HepG2 (cell line): ENCODE data around the gene EGFLAM. TPM values are rescaled to one million over a fixed set of nuclear protein-coding genes. Genes with fewer than 3 reads are reported as not detected.

Experiments
- ATAC-seq: fragments of 200-7000 bp; cut with Tn5 transposase; 3 replicates; pipeline ENCODE4 v1.9.1; 2020; ENCODE audit warnings: mild to moderate bottlenecking, moderate library complexity
- BruUV-seq: library from RNA; stranded (reverse); fragments of 400-500 nt; replicated peaks from 2 replicates; lab custom pipeline; 2021; lab: Mats Ljungman, UMichigan
- CTCF ChIA-PET: fragments of 300-600 bp; formaldehyde crosslinking; extraction: SDS; loops from one replicate; lab custom pipeline; 2021; ENCODE audit warnings: low total read pairs, inconsistent platforms, low intra/inter-chr PET ratio; lab: Yijun Ruan, JAX
- POLR2A ChIA-PET: fragments of 350-600 bp; sonication (Branson Sonifier 250); formaldehyde crosslinking; loops from one replicate; lab custom pipeline; 2020; ENCODE audit warnings: antibody characterized with exemption, inconsistent platforms; lab: Yijun Ruan, JAX
- DNase-seq: peaks from one replicate; pipeline ENCODE4 v3.0.0-alpha.2; 2015; ENCODE audit warnings: low spot score
- FAIRE-seq: peaks from 3 replicates; lab custom pipeline; 2011; peaks lifted over from hg19 to GRCh38; lab: Jason Lieb, UNC
- H2AFZ ChIP-seq: one replicate; pipeline ENCODE4 v1.6.1; 2011; ENCODE audit warnings: low read length, inconsistent platforms
- H3K27ac ChIP-seq: fragments of 300-600 bp; 3 replicates; pipeline ENCODE4 v1.8.0; 2011; ENCODE audit warnings: mixed run types, mild to moderate bottlenecking, mixed read lengths, low read length, inconsistent platforms; ENCODE audit not compliant: insufficient read depth; ENCODE audit errors: extremely low read length
- H3K27me3 ChIP-seq, 2 experiments: fragments of 200-600 bp in 1 of 2; 2 replicates in 1 of 2; 3 replicates in 1 of 2; pipeline versions ENCODE4 v1.6.0 to v1.8.0; 2011; ENCODE audit warnings: low read length in 2 of 2, mild to moderate bottlenecking in 2 of 2, moderate library complexity in 2 of 2, inconsistent platforms in 1 of 2; ENCODE audit not compliant: insufficient read depth in 2 of 2, control insufficient read depth in 1 of 2
- H3K36me3 ChIP-seq, 2 experiments: fragments of 200-600 bp in 1 of 2; replicated peaks in 1 of 2; 2 replicates in 1 of 2; 3 replicates in 1 of 2; pipeline versions ENCODE4 v1.5.1 to v1.8.0; 2011; ENCODE audit warnings: low read length in 2 of 2, inconsistent platforms in 1 of 2; ENCODE audit not compliant: insufficient read depth in 2 of 2, control insufficient read depth in 1 of 2
- H3K4me1 ChIP-seq: 2 replicates; pipeline ENCODE4 v1.5.1; 2012; ENCODE audit warnings: low read length, inconsistent platforms; ENCODE audit not compliant: insufficient read depth
- H3K4me2 ChIP-seq: 2 replicates; pipeline ENCODE4 v1.6.0; 2011; ENCODE audit warnings: low read depth, low read length, inconsistent platforms
- H3K4me3 ChIP-seq, 3 experiments: fragments of 200-600 bp in 1 of 3; sonication (generic), shearing (Covaris generic) in 1 of 3; replicated peaks in 1 of 3; 2 replicates each; pipeline ENCODE4 v1.5.1; 2011 to 2016; ENCODE audit warnings: low read length in 3 of 3, inconsistent platforms in 2 of 3, low read depth in 2 of 3, mild to moderate bottlenecking in 2 of 3, control low read depth in 1 of 3, mixed read lengths in 1 of 3; ENCODE audit not compliant: insufficient read depth in 1 of 3
- H3K79me2 ChIP-seq: one replicate; pipeline ENCODE4 v1.6.1; 2011; ENCODE audit warnings: low read length, inconsistent platforms; ENCODE audit not compliant: insufficient read depth
- H3K9ac ChIP-seq: 2 replicates; pipeline ENCODE4 v1.6.0; 2011; ENCODE audit warnings: mild to moderate bottlenecking, low read depth, low read length, inconsistent platforms; ENCODE audit not compliant: insufficient read depth
- H3K9me3 ChIP-seq: 2 replicates; pipeline ENCODE4 v1.5.1; 2012; ENCODE audit warnings: mild to moderate bottlenecking, low read length
- H4K20me1 ChIP-seq: 2 replicates; pipeline ENCODE4 v1.6.0; 2011; ENCODE audit warnings: inconsistent platforms, mild to moderate bottlenecking, low read length, moderate library complexity; ENCODE audit not compliant: insufficient read depth
- FOXK2 ChIP-seq: fragments of 450-650 bp; IDR thresholded peaks from 2 replicates; pipeline ENCODE4 v1.6.1; 2016
- PRDM10 ChIP-seq: sonication (generic); formaldehyde crosslinking; IDR thresholded peaks from 2 replicates; pipeline ENCODE4 v1.4.0; 2020; ENCODE audit warnings: low read depth, missing genetic modification reagents
- SIX1 ChIP-seq: sonication (generic); formaldehyde crosslinking; IDR thresholded peaks from 2 replicates; pipeline ENCODE4 v1.4.0; 2020; ENCODE audit warnings: missing genetic modification reagents, borderline replicate concordance
- SOX5 ChIP-seq: IDR thresholded peaks from 2 replicates; pipeline ENCODE4 v1.6.1; 2016; ENCODE audit warnings: borderline replicate concordance
- SPEN ChIP-seq: sonication (generic); formaldehyde crosslinking; IDR thresholded peaks from 2 replicates; pipeline ENCODE4 v1.5.1; 2020; ENCODE audit warnings: low read depth, mild to moderate bottlenecking, missing genetic modification reagents
- TBL1XR1 ChIP-seq: fragments of 150-350 bp; IDR thresholded peaks from 2 replicates; pipeline ENCODE4 v1.6.1; 2014; ENCODE audit warnings: borderline replicate concordance, low read length; ENCODE audit not compliant: partially characterized antibody
- U2AF2 ChIP-seq: fragments of 200-400 bp; formaldehyde crosslinking; IDR thresholded peaks from 2 replicates; pipeline ENCODE4 v1.6.1; 2017; ENCODE audit warnings: low read depth, mild to moderate bottlenecking, low read length
- ZGPAT ChIP-seq: IDR thresholded peaks from 2 replicates; pipeline ENCODE4 v1.6.1; 2016; ENCODE audit warnings: mild to moderate bottlenecking
- ZNF20 ChIP-seq: sonication (generic); formaldehyde crosslinking; IDR thresholded peaks from 2 replicates; pipeline ENCODE4 v1.4.0; 2020; ENCODE audit warnings: mild to moderate bottlenecking, moderate library complexity, missing genetic modification reagents
- ZNF317 ChIP-seq: sonication (generic); formaldehyde crosslinking; IDR thresholded peaks from 2 replicates; pipeline ENCODE4 v1.5.0; 2020; ENCODE audit warnings: mild to moderate bottlenecking, missing genetic modification reagents
- ZNF878 ChIP-seq: sonication (generic); formaldehyde crosslinking; IDR thresholded peaks from 2 replicates; pipeline ENCODE4 v1.8.1; 2023; ENCODE audit warnings: mild to moderate bottlenecking, missing genetic modification reagents, moderate library complexity
- WGBS: methylation state at CpG from one replicate; pipeline ENCODE4 v1.1.6; 2017; ENCODE audit warnings: low lambda C conversion rate; 5-methylcytosine and 5-hydroxymethylcytosine counted together
- in situ Hi-C: cut with HindIII; loops from 2 replicates; pipeline ENCODE4 v1.10.0; 2017; ENCODE audit warnings: low pct_unique_long_range_greater_than_20kb; ENCODE audit not compliant: extremely low pct_ligation_motif_present
- intact Hi-C: fragments of 100-400 bp; cut with micrococcal nuclease; formaldehyde crosslinking; loops from one replicate; pipeline ENCODE4 v1.10.0; 2022; ENCODE audit not compliant: unreplicated experiment
- polyA plus RNA-seq, 8 experiments: library from polyadenylated mRNA; depleted of rRNA in 3 of 8; stranded (reverse) in 7 of 8; unstranded in 1 of 8; fragments of >200 nt; fragmentation: Illumina TruSeq in 4 of 8; extraction: Trizol in 4 of 8; gene quantifications; 2 replicates each; pipeline versions ENCODE4 v1.2.1 to v1.2.3, GENCODE V29; 2011 to 2016; ENCODE audit warnings: low read depth in 4 of 8, missing spikeins in 1 of 8, mixed read lengths in 1 of 8; ENCODE audit not compliant: insufficient read depth in 1 of 8
- total RNA-seq, 5 experiments: library from RNA; depleted of rRNA; stranded (reverse); fragments of >200 nt; fragmentation: Illumina TruSeq; extraction: Trizol; gene quantifications; 2 replicates each; pipeline ENCODE4 v1.2.3, GENCODE V29; 2016; ENCODE audit warnings: low read depth in 1 of 5
- TF ChIP-seq, protein P1 (sequence below): sonication (generic); formaldehyde crosslinking; IDR thresholded peaks from 2 replicates; pipeline ENCODE4 v1.8.0; 2023; ENCODE audit warnings: mild to moderate bottlenecking, missing genetic modification reagents

EGFLAM gene
- total and polyA plus RNA-seq, 2 of the 13 experiments (the other 11 are each of a cell fraction or from before 2014, with no cell fraction given) = not detected

DNA sequence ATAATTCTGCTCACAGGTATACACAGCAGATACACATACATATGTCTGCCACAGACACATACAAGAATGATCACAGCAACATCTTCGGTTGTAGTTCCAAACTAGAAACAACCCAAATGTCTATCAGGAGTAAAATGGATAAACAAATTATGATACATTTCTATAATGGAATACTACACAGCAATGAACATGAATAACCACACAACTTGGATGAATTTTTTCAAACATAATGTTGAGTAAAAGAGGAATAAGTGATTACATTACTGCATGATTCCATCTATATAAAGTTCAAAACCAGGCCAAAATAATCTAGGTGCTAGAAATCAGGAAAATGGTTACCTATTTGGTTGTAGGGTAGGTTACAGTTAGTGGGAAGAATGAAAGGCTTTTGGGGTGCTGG lies 4.6 kb upstream of the EGFLAM start:
- H2AFZ ChIP-seq = no peak overlapping the region
- in situ Hi-C loops = no loop called here
- DNase-seq (no peak), ATAC-seq (no peak)
- peaks cover 6 to 39% of the 10 kb centered on the region in 2 experiments; a peak in 3 of 5 replicates for H3K27me3 ChIP-seq
- H3K4me2 ChIP-seq = no peak overlapping the region
- BruUV-seq = no TSS peak
- no peaks in the 10 kb centered on the region for H4K20me1 ChIP-seq
- H3K4me1 ChIP-seq = peaks cover 25% of the 10 kb centered on the region
- H3K27ac ChIP-seq = no peak overlapping the region
- H3K36me3 ChIP-seq = no peaks in the 10 kb centered on the region
- TF ChIP-seq U2AF2 = no peak
- TF ChIP-seq ZNF317 (CRISPR knock-in tag) = no peak
- no peak for TF ChIP-seq TBL1XR1
- TF ChIP-seq ZNF20 (CRISPR knock-in tag) = no peak
- no peak for TF ChIP-seq ZGPAT (CRISPR knock-in tag)
- TF ChIP-seq FOXK2 = no peak
- TF ChIP-seq SPEN = no peak
- TF ChIP-seq PRDM10 (CRISPR knock-in tag) = no peak
- TF ChIP-seq, protein P1, sequence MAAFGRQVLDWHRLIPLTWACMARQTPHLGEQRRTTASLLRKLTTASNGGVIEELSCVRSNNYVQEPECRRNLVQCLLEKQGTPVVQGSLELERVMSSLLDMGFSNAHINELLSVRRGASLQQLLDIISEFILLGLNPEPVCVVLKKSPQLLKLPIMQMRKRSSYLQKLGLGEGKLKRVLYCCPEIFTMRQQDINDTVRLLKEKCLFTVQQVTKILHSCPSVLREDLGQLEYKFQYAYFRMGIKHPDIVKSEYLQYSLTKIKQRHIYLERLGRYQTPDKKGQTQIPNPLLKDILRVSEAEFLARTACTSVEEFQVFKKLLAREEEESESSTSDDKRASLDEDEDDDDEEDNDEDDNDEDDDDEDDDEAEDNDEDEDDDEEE = no peak
- TF ChIP-seq SOX5 (CRISPR knock-in tag) = no peak
- no peak for TF ChIP-seq SIX1 (CRISPR knock-in tag)
- TF ChIP-seq ZNF878 (CRISPR knock-in tag) = no peak
- TF ChIP-seq, all 625 proteins: peak for 0
- POLR2A ChIA-PET = no interaction called here
- Histone ChIP-seq H3K9ac (no peak overlapping the region), H3K79me2 (no peaks in the 10 kb centered on the region), H3K4me3 (no peak overlapping the region), H3K9me3 (no peaks in the 10 kb centered on the region)
- intact Hi-C loops = no loop called here
- no peak for FAIRE-seq
- CTCF ChIA-PET = no interaction called here
- 0% methylated on average over 1 of the region's 1 CpG for WGBS
